ENCODE results near the gene EXOC6B.

The EXOC6B gene

GRCh38 chr2:72142570-72143440, 683.0 kb downstream of the EXOC6B start:
- Histone ChIP-seq H3K9me3 (ENCODE audit: control insufficient read depth in 2 of 2, low read length in 2 of 2) (no peaks in the 10 kb centered on the region), H3K4me1 (ENCODE audit: control insufficient read depth, insufficient read depth, low read length) (peaks cover 45% of the 10 kb centered on the region), H3K4me3 (ENCODE audit: low read length in 2 of 2) (peak overlapping the region; percentile 31 to 55), H3K36me3 (ENCODE audit: control insufficient read depth in 2 of 2, insufficient read depth in 2 of 2, low read length in 2 of 2) (no peaks in the 10 kb centered on the region), H3K27me3 (ENCODE audit: control insufficient read depth in 1 of 2, insufficient read depth in 2 of 2, low read length in 2 of 2) (peaks cover 22 to 42% of the 10 kb centered on the region in 2 donors), H3K27ac (ENCODE audit: low read length) (no peak overlapping the region), H3K9ac (ENCODE audit: low read length in 2 of 2) (no peak overlapping the region)

GRCh38 chr2:72141881-72142451, 683.9 kb downstream of the EXOC6B start:
- Histone ChIP-seq H3K9me3 (ENCODE audit: control insufficient read depth in 2 of 2, low read length in 2 of 2) (no peaks in the 10 kb centered on the region), H3K27ac (ENCODE audit: low read length) (no peak overlapping the region), H3K9ac (ENCODE audit: low read length in 2 of 2) (no peak overlapping the region), H3K36me3 (ENCODE audit: control insufficient read depth in 2 of 2, insufficient read depth in 2 of 2, low read length in 2 of 2) (no peaks in the 10 kb centered on the region), H3K4me1 (ENCODE audit: control insufficient read depth, insufficient read depth, low read length) (peaks cover 40% of the 10 kb centered on the region), H3K27me3 (ENCODE audit: control insufficient read depth in 1 of 2, insufficient read depth in 2 of 2, low read length in 2 of 2) (peaks cover 19 to 34% of the 10 kb centered on the region in 2 donors), H3K4me3 (ENCODE audit: low read length in 2 of 2) (no peak overlapping the region)

GRCh38 chr2:72141032-72141645, 684.7 kb downstream of the EXOC6B start:
- H3K27me3 ChIP-seq (ENCODE audit: control insufficient read depth in 1 of 2, insufficient read depth in 2 of 2, low read length in 2 of 2) = peaks cover 11 to 26% of the 10 kb centered on the region in 2 donors
- H3K27ac ChIP-seq (ENCODE audit: low read length) = no peak overlapping the region
- no peaks in the 10 kb centered on the region for H3K9me3 ChIP-seq (ENCODE audit: control insufficient read depth in 2 of 2, low read length in 2 of 2)
- no peaks in the 10 kb centered on the region for H3K36me3 ChIP-seq (ENCODE audit: control insufficient read depth in 2 of 2, insufficient read depth in 2 of 2, low read length in 2 of 2)
- H3K4me1 ChIP-seq (ENCODE audit: control insufficient read depth, insufficient read depth, low read length) = peaks cover 34% of the 10 kb centered on the region
- H3K4me3 ChIP-seq (ENCODE audit: low read length in 2 of 2) = no peak overlapping the region
- H3K9ac ChIP-seq (ENCODE audit: low read length in 2 of 2) = no peak overlapping the region

- H3K4me1 ChIP-seq (ENCODE audit: control insufficient read depth, insufficient read depth, low read length) = peaks cover 29% of the 10 kb centered on the region
- H3K9me3 ChIP-seq (ENCODE audit: control insufficient read depth in 2 of 2, low read length in 2 of 2) = no peaks in the 10 kb centered on the region
- no peaks in the 10 kb centered on the region for H3K36me3 ChIP-seq (ENCODE audit: control insufficient read depth in 2 of 2, insufficient read depth in 2 of 2, low read length in 2 of 2)
- H3K27me3 ChIP-seq (ENCODE audit: control insufficient read depth in 1 of 2, insufficient read depth in 2 of 2, low read length in 2 of 2) = peaks cover 5 to 20% of the 10 kb centered on the region in 2 donors
- H3K9ac ChIP-seq (ENCODE audit: low read length in 2 of 2) = no peak overlapping the region
- no peak overlapping the region for H3K27ac ChIP-seq (ENCODE audit: low read length)
- H3K4me3 ChIP-seq (ENCODE audit: low read length in 2 of 2) = no peak overlapping the region
Measured at GRCh38 chr2:72140621-72140960, 685.2 kb downstream of the EXOC6B start.

- H3K4me3 ChIP-seq (ENCODE audit: low read length in 2 of 2) = no peak overlapping the region
- H3K27me3 ChIP-seq (ENCODE audit: control insufficient read depth in 1 of 2, insufficient read depth in 2 of 2, low read length in 2 of 2) = peaks cover 2 to 15% of the 10 kb centered on the region in 2 donors
- no peak overlapping the region for H3K27ac ChIP-seq (ENCODE audit: low read length)
- no peaks in the 10 kb centered on the region for H3K36me3 ChIP-seq (ENCODE audit: control insufficient read depth in 2 of 2, insufficient read depth in 2 of 2, low read length in 2 of 2)
- H3K9me3 ChIP-seq (ENCODE audit: control insufficient read depth in 2 of 2, low read length in 2 of 2) = no peaks in the 10 kb centered on the region
- H3K4me1 ChIP-seq (ENCODE audit: control insufficient read depth, insufficient read depth, low read length) = peaks cover 23% of the 10 kb centered on the region
- no peak overlapping the region for H3K9ac ChIP-seq (ENCODE audit: low read length in 2 of 2)
Measured at GRCh38 chr2:72139874-72140620, 685.8 kb downstream of the EXOC6B start.

- Histone ChIP-seq H3K4me3 (ENCODE audit: low read length in 2 of 2) (no peak overlapping the region), H3K9ac (ENCODE audit: low read length in 2 of 2) (no peak overlapping the region), H3K9me3 (ENCODE audit: control insufficient read depth in 2 of 2, low read length in 2 of 2) (no peaks in the 10 kb centered on the region), H3K27me3 (ENCODE audit: control insufficient read depth in 1 of 2, insufficient read depth in 2 of 2, low read length in 2 of 2) (peaks cover 2 to 9% of the 10 kb centered on the region in 2 donors), H3K27ac (ENCODE audit: low read length) (no peak overlapping the region), H3K4me1 (ENCODE audit: control insufficient read depth, insufficient read depth, low read length) (peaks cover 18% of the 10 kb centered on the region), H3K36me3 (ENCODE audit: control insufficient read depth in 2 of 2, insufficient read depth in 2 of 2, low read length in 2 of 2) (no peaks in the 10 kb centered on the region)
Measured at GRCh38 chr2:72139471-72139873, 686.4 kb downstream of the EXOC6B start.

GRCh38 chr2:72138921-72139381, 686.9 kb downstream of the EXOC6B start:
- no peak overlapping the region for H3K27ac ChIP-seq (ENCODE audit: low read length)
- H3K9ac ChIP-seq (ENCODE audit: low read length in 2 of 2) = no peak overlapping the region
- no peaks in the 10 kb centered on the region for H3K9me3 ChIP-seq (ENCODE audit: control insufficient read depth in 2 of 2, low read length in 2 of 2)
- H3K36me3 ChIP-seq (ENCODE audit: control insufficient read depth in 2 of 2, insufficient read depth in 2 of 2, low read length in 2 of 2) = no peaks in the 10 kb centered on the region
- H3K27me3 ChIP-seq (ENCODE audit: control insufficient read depth in 1 of 2, insufficient read depth in 2 of 2, low read length in 2 of 2) = peaks cover 2 to 5% of the 10 kb centered on the region in 2 donors
- H3K4me3 ChIP-seq (ENCODE audit: low read length in 2 of 2) = no peak overlapping the region
- H3K4me1 ChIP-seq (ENCODE audit: control insufficient read depth, insufficient read depth, low read length) = peaks cover 15% of the 10 kb centered on the region

GRCh38 chr2:72138011-72138881, 687.6 kb downstream of the EXOC6B start:
- H3K27ac ChIP-seq (ENCODE audit: low read length) = no peak overlapping the region
- H3K4me3 ChIP-seq (ENCODE audit: low read length in 2 of 2) = no peak overlapping the region
- H3K9ac ChIP-seq (ENCODE audit: low read length in 2 of 2) = no peak overlapping the region
- H3K36me3 ChIP-seq (ENCODE audit: control insufficient read depth in 2 of 2, insufficient read depth in 2 of 2, low read length in 2 of 2) = no peaks in the 10 kb centered on the region
- H3K4me1 ChIP-seq (ENCODE audit: control insufficient read depth, insufficient read depth, low read length) = peaks cover 9% of the 10 kb centered on the region
- H3K9me3 ChIP-seq (ENCODE audit: control insufficient read depth in 2 of 2, low read length in 2 of 2) = no peaks in the 10 kb centered on the region
- H3K27me3 ChIP-seq (ENCODE audit: control insufficient read depth in 1 of 2, insufficient read depth in 2 of 2, low read length in 2 of 2) = peaks cover 0 to 2% of the 10 kb centered on the region in 2 donors

GRCh38 chr2:72137498-72138010, 688.3 kb downstream of the EXOC6B start:
- no peak overlapping the region for H3K9ac ChIP-seq (ENCODE audit: low read length in 2 of 2)
- no peaks in the 10 kb centered on the region for H3K9me3 ChIP-seq (ENCODE audit: control insufficient read depth in 2 of 2, low read length in 2 of 2)
- peaks cover 0 to 2% of the 10 kb centered on the region in 2 donors for H3K27me3 ChIP-seq (ENCODE audit: control insufficient read depth in 1 of 2, insufficient read depth in 2 of 2, low read length in 2 of 2)
- H3K4me1 ChIP-seq (ENCODE audit: control insufficient read depth, insufficient read depth, low read length) = peaks cover 5% of the 10 kb centered on the region
- no peak overlapping the region for H3K27ac ChIP-seq (ENCODE audit: low read length)
- no peak overlapping the region for H3K4me3 ChIP-seq (ENCODE audit: low read length in 2 of 2)
- H3K36me3 ChIP-seq (ENCODE audit: control insufficient read depth in 2 of 2, insufficient read depth in 2 of 2, low read length in 2 of 2) = no peaks in the 10 kb centered on the region

Data from stomach smooth muscle (tissue), 2 donors.